ENCODE data around the gene OR4N5.

OR4N5 gene

DNA sequence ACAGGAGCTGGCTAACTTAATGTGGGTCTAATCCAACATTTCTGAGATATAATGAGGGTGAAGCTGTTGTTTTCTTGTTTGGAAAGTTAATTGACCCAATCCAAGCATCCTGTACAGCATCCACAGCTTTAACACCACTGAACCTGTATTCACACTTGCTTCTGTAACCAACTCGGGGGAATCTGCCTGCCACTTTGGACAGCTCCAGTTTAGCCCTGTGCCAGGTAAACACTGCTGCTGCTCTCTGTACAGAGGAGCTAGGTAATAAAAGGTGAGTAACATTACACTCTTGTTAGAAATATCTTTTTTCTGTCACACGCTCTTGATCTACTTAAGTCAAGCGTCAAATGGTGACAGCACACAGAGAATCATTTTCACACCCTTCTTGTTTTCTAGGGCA lies 52.8 kb downstream of the OR4N5 start:
- DNase-seq (ENCODE audit: low spot score) = no peak
- TF ChIP-seq, protein P1, sequence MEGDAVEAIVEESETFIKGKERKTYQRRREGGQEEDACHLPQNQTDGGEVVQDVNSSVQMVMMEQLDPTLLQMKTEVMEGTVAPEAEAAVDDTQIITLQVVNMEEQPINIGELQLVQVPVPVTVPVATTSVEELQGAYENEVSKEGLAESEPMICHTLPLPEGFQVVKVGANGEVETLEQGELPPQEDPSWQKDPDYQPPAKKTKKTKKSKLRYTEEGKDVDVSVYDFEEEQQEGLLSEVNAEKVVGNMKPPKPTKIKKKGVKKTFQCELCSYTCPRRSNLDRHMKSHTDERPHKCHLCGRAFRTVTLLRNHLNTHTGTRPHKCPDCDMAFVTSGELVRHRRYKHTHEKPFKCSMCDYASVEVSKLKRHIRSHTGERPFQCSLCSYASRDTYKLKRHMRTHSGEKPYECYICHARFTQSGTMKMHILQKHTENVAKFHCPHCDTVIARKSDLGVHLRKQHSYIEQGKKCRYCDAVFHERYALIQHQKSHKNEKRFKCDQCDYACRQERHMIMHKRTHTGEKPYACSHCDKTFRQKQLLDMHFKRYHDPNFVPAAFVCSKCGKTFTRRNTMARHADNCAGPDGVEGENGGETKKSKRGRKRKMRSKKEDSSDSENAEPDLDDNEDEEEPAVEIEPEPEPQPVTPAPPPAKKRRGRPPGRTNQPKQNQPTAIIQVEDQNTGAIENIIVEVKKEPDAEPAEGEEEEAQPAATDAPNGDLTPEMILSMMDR (IDR thresholded peaks at IDR 0.05; ENCODE audit: extremely low read depth, insufficient read depth, missing control alignments) = no peak
- in situ Hi-C loops (cut with MboI; ENCODE audit: low pct_unique_long_range_greater_than_20kb, low sequenced_read_pairs, unreplicated experiment) = no loop called here

DNA sequence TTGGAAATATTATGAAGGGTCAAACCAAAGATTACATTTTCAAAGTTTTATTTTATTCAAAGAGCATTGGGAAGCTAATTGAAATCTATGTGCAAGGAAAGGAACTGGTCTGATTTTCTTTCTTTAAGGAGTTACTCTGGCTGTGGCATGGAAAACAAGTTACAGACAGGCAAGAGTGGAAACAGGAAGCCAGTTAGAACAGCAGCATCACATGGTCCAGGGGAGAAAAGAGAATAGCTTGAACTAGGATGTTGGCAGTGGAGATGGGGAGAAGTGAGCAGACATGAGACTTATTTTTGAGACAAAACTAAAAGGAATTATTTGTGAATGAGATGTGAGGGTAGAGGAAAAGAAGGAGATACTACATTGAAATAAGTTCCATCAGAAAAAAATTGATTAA lies 55.5 kb downstream of the OR4N5 start:
- DNase-seq (ENCODE audit: low spot score) = no peak
- TF ChIP-seq, protein P1 (IDR thresholded peaks at IDR 0.05; ENCODE audit: extremely low read depth, insufficient read depth, missing control alignments) = no peak
- in situ Hi-C loops (cut with MboI; ENCODE audit: low pct_unique_long_range_greater_than_20kb, low sequenced_read_pairs, unreplicated experiment) = no loop called here

Data from GM13977 (cell line).